ENCODE measurements around the gene TOB1.
"Not testable (repeated sequence)": the region's sequence is repeated elsewhere in the genome, so short reads cannot be mapped to it uniquely, and the experiment has no call there.

TOB1 gene

DNA sequence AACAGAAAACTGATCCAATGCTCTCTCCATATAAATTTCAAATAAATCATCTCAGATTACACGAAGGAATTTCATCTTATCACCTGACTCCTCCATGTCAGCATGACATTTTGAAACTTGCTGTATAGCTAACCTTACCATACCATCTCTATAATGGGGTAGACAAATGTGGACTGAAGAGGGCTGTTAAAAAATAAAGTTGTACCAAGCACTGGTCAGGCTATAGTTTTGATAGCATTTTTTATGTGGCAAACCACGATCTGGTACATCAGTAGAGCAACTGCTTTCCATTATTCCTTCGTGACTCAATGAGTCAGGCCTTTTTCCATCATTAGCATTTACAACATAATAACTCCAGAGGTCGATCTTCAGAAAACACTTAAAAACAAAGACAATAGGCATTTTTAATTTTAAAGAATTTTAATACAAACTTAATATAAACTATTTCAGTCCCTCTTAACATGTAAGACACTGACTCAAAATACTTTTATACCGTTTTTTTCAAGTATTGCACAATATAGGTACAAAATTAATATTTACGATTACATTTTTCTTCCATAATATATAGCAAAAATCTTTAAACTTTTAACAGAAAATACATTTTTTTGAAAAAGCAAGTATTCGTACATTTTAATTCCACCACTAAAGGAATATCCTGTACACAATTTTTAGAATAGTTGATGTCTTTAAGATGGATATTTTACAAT, 4.2 kb downstream of the TOB1 start:
- H3K36me3 ChIP-seq (ENCODE audit: insufficient read depth, low read length) = peaks cover 11% of the 10 kb centered on the region
- DNase-seq (no peak), ATAC-seq (ENCODE audit: insufficient read depth, low read depth) (no peak)
- H4K20me1 ChIP-seq (ENCODE audit: insufficient read depth, low read length) = peaks cover 12% of the 10 kb centered on the region; the same call in 1 of the 2 replicates
- TF ChIP-seq EZH2 (IDR thresholded peaks at IDR 0.05; ENCODE audit: borderline replicate concordance, low read depth, low read length, severe bottlenecking) (no peak), CTCF (IDR thresholded peaks at IDR 0.05; ENCODE audit: borderline replicate concordance, extremely low read depth, low read length, poor library complexity, severe bottlenecking) (no peak)
- H3K27me3 ChIP-seq (ENCODE audit: insufficient read depth, low read length, poor library complexity) = no peaks in the 10 kb centered on the region
- H3K4me2 ChIP-seq (ENCODE audit: insufficient read depth, low read length) = no peak overlapping the region
- H3K9me3 ChIP-seq (ENCODE audit: insufficient read depth, low read length, severe bottlenecking) = no peaks in the 10 kb centered on the region
- no peak overlapping the region for H3K4me3 ChIP-seq (ENCODE audit: low read depth in 1 of 2, low read length in 2 of 2)
- no peak overlapping the region for H2AFZ ChIP-seq (ENCODE audit: low read depth, low read length)
- peaks cover 23% of the 10 kb centered on the region for H3K4me1 ChIP-seq (ENCODE audit: insufficient read depth, low read length)
- peaks cover 30% of the 10 kb centered on the region for H3K79me2 ChIP-seq (ENCODE audit: insufficient read depth, low read length)
- no peak overlapping the region for H3K9ac ChIP-seq (ENCODE audit: low read depth, low read length)
- H3K27ac ChIP-seq (ENCODE audit: low read length) = no peak overlapping the region

DNA sequence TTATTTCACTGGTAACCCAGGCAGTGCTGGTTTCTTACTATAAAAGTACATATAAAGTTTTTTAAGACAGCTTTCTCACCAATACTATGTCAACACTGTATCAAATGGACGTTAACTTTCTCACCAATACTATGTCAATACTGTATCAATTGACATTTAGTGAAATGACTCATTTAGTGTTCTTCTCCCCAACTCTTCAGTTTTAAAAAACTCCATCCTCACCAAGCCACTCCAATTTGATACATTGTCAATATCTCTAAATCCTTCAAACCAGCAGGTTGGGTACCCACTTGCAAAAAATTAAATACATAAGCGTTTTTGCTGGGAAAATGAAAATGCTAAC, 4.8 kb downstream of the TOB1 start:
- no peak overlapping the region for H2AFZ ChIP-seq (ENCODE audit: low read depth, low read length)
- TF ChIP-seq EZH2 (IDR thresholded peaks at IDR 0.05; ENCODE audit: borderline replicate concordance, low read depth, low read length, severe bottlenecking) (no peak), CTCF (IDR thresholded peaks at IDR 0.05; ENCODE audit: borderline replicate concordance, extremely low read depth, low read length, poor library complexity, severe bottlenecking) (no peak)
- H3K9me3 ChIP-seq (ENCODE audit: insufficient read depth, low read length, severe bottlenecking) = no peaks in the 10 kb centered on the region
- H3K4me3 ChIP-seq (ENCODE audit: low read depth in 1 of 2, low read length in 2 of 2) = no peak overlapping the region
- peaks cover 12% of the 10 kb centered on the region; the same call in 1 of the 2 replicates for H4K20me1 ChIP-seq (ENCODE audit: insufficient read depth, low read length)
- DNase-seq (no peak), ATAC-seq (ENCODE audit: insufficient read depth, low read depth) (no peak)
- no peak overlapping the region for H3K9ac ChIP-seq (ENCODE audit: low read depth, low read length)
- peaks cover 30% of the 10 kb centered on the region for H3K79me2 ChIP-seq (ENCODE audit: insufficient read depth, low read length)
- no peak overlapping the region for H3K27ac ChIP-seq (ENCODE audit: low read length)
- no peaks in the 10 kb centered on the region for H3K27me3 ChIP-seq (ENCODE audit: insufficient read depth, low read length, poor library complexity)
- H3K4me2 ChIP-seq (ENCODE audit: insufficient read depth, low read length) = no peak overlapping the region
- peaks cover 23% of the 10 kb centered on the region for H3K4me1 ChIP-seq (ENCODE audit: insufficient read depth, low read length)
- peaks cover 11% of the 10 kb centered on the region for H3K36me3 ChIP-seq (ENCODE audit: insufficient read depth, low read length)

DNA sequence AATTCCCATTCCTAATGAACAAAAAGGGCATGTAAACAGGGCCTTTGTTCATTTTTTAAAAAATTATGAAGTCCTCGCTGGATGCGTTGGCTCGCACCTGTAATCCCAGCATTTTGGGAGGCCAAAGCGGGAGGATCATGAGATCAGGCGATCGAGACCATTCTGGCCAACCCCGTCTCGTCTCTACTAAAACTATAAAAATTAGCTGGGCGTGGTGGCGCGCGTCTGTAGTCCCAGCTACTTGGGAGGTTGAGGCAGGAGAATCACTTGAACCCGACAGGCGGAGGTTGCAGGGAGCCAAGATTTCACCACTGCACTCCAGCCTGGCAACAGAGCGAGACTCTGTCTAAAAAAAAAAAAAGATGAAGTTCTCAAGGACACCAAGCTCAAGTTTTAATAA, 6.4 kb downstream of the TOB1 start:
- H3K9ac ChIP-seq (ENCODE audit: low read depth, low read length); H2AFZ ChIP-seq (ENCODE audit: low read depth, low read length); H3K27ac ChIP-seq (ENCODE audit: low read length); ATAC-seq (ENCODE audit: insufficient read depth, low read depth); H3K4me2 ChIP-seq (ENCODE audit: insufficient read depth, low read length); H3K9me3 ChIP-seq (ENCODE audit: insufficient read depth, low read length, severe bottlenecking); H4K20me1 ChIP-seq (ENCODE audit: insufficient read depth, low read length); H3K27me3 ChIP-seq (ENCODE audit: insufficient read depth, low read length, poor library complexity); DNase-seq; H3K4me3 ChIP-seq (ENCODE audit: low read depth in 1 of 2, low read length in 2 of 2): not testable (repeated sequence)
- H3K36me3 ChIP-seq (ENCODE audit: insufficient read depth, low read length) = peaks cover 11% of the 10 kb centered on the region
- peaks cover 18% of the 10 kb centered on the region for H3K4me1 ChIP-seq (ENCODE audit: insufficient read depth, low read length)
- H3K79me2 ChIP-seq (ENCODE audit: insufficient read depth, low read length) = peaks cover 19% of the 10 kb centered on the region

DNA sequence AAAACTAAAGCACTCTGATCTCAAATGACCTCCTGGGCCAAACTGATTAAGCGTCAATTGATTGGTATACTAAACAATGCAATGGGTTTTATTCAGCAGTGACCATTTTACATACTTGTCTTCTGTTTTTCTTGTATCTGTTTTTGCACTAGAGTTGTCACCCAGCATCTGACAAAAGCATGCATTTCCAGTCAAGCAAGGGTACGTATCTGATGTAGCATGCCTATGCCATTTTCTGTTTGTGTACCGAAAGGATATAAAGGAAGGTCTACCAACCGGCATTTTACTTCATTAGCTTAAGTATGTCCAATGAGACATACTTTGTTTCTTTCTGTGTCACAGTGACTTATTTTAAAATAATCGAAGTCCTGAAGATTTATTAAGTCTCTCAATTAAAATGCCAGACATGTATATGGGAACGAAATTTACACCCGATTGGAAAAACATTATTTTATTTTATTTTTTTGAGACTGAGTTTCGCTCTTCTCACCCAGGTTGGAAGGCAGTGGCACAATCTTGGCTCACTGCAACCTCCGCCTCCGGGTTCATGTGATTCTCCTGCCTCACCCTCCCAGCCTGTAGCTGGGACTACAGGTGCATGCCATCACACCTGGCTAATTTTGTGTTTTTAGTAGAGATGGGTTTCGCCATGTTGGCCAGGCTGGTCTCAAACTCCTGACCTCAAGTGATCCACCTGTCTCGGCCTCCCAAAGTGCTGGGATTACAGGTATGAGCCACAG, 7.5 kb downstream of the TOB1 start:
- Histone ChIP-seq H3K27ac (ENCODE audit: low read length) (no peak overlapping the region), H3K36me3 (ENCODE audit: insufficient read depth, low read length) (peaks cover 10% of the 10 kb centered on the region), H3K4me2 (ENCODE audit: insufficient read depth, low read length) (no peak overlapping the region), H3K79me2 (ENCODE audit: insufficient read depth, low read length) (peaks cover 8% of the 10 kb centered on the region), H3K4me1 (ENCODE audit: insufficient read depth, low read length) (peaks cover 9% of the 10 kb centered on the region), H3K9ac (ENCODE audit: low read depth, low read length) (no peak overlapping the region), H4K20me1 (ENCODE audit: insufficient read depth, low read length) (peaks cover 7% of the 10 kb centered on the region; the same call in 1 of the 2 replicates), H3K27me3 (ENCODE audit: insufficient read depth, low read length, poor library complexity) (peaks cover 2% of the 10 kb centered on the region), H3K9me3 (ENCODE audit: insufficient read depth, low read length, severe bottlenecking) (no peaks in the 10 kb centered on the region), H3K4me3 (ENCODE audit: low read depth in 1 of 2, low read length in 2 of 2) (no peak overlapping the region), H2AFZ (ENCODE audit: low read depth, low read length) (no peak overlapping the region)
- TF ChIP-seq CTCF (IDR thresholded peaks at IDR 0.05; ENCODE audit: borderline replicate concordance, extremely low read depth, low read length, poor library complexity, severe bottlenecking) (no peak), EZH2 (IDR thresholded peaks at IDR 0.05; ENCODE audit: borderline replicate concordance, low read depth, low read length, severe bottlenecking) (no peak)
- no peak for ATAC-seq (ENCODE audit: insufficient read depth, low read depth)
- DNase-seq = no peak
